ENCODE data around the gene LPAR4.

GRCh38 chrX:78769946-78770345, 22.4 kb downstream of the LPAR4 start:
- TF ChIP-seq SP1 (IDR thresholded peaks at IDR 0.05): no peak
- no peak for TF ChIP-seq FOXK2 (IDR thresholded peaks at IDR 0.05)
- TF ChIP-seq HDGF (IDR thresholded peaks at IDR 0.05; ENCODE audit: borderline replicate concordance): no peak

Measured in HEK293T (cell line).